ENCODE results near the gene PPAN. TPM values are rescaled to one million over a fixed set of nuclear protein-coding genes. Genes with fewer than 3 reads are reported as not detected.

Gene PPAN
- total and polyA plus RNA-seq, 4 donors = 15.0 to 61.4 (median 47.5) TPM

DNA sequence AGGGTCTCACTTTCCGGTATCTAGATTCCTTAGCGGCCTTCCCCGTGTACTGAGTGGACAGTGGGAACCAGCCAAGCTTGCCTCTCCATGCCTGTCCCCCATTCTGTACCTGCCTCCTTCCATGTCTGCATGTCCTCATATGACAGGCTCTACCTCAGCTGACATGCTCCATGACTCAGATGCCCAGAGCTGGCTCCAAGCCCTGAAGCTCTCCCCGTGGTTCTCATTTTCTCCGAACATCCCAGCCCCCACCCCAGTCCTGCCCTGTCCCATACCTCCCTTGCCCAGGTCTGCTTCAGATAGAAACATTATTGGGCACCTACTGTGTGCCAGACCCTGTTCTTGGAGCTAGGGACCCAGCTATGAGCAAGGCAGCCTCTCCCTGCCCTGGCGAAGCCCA lies 37.1 kb upstream of the PPAN start:
- TF ChIP-seq, protein P1, sequence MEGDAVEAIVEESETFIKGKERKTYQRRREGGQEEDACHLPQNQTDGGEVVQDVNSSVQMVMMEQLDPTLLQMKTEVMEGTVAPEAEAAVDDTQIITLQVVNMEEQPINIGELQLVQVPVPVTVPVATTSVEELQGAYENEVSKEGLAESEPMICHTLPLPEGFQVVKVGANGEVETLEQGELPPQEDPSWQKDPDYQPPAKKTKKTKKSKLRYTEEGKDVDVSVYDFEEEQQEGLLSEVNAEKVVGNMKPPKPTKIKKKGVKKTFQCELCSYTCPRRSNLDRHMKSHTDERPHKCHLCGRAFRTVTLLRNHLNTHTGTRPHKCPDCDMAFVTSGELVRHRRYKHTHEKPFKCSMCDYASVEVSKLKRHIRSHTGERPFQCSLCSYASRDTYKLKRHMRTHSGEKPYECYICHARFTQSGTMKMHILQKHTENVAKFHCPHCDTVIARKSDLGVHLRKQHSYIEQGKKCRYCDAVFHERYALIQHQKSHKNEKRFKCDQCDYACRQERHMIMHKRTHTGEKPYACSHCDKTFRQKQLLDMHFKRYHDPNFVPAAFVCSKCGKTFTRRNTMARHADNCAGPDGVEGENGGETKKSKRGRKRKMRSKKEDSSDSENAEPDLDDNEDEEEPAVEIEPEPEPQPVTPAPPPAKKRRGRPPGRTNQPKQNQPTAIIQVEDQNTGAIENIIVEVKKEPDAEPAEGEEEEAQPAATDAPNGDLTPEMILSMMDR (IDR thresholded peaks at IDR 0.05; ENCODE audit: control extremely low read depth, extremely low read depth) = no peak
- Histone ChIP-seq H3K36me3 (ENCODE audit: control insufficient read depth in 4 of 4, insufficient read depth in 4 of 4, low read length in 4 of 4) (no peaks in the 10 kb centered on the region), H3K9me3 (ENCODE audit: control insufficient read depth in 4 of 4, insufficient read depth in 3 of 4, low read length in 3 of 4) (peaks cover 0 to 6% (median under 1%) of the 10 kb centered on the region in 4 donors), H3K9ac (ENCODE audit: insufficient read depth in 1 of 2, low read length in 2 of 2) (no peak overlapping the region), H3K4me1 (ENCODE audit: control insufficient read depth in 5 of 5, insufficient read depth in 5 of 5, low read length in 5 of 5) (no peaks in the 10 kb centered on the region), H3K4me3 (no peak overlapping the region), H3K27ac (ENCODE audit: low read depth in 1 of 2, low read length in 1 of 2) (no peak overlapping the region), H3K27me3 (ENCODE audit: control insufficient read depth in 3 of 3, insufficient read depth in 3 of 3, low read length in 2 of 3) (peaks cover 0 to 3% (median 0%) of the 10 kb centered on the region in 3 donors)
- WGBS, 2 donors = 78 to 83% methylated on average over 6 of the region's 6 CpGs
- ATAC-seq (ENCODE audit: insufficient read depth, low FRiP score) (no peak), DNase-seq (no peak)

DNA sequence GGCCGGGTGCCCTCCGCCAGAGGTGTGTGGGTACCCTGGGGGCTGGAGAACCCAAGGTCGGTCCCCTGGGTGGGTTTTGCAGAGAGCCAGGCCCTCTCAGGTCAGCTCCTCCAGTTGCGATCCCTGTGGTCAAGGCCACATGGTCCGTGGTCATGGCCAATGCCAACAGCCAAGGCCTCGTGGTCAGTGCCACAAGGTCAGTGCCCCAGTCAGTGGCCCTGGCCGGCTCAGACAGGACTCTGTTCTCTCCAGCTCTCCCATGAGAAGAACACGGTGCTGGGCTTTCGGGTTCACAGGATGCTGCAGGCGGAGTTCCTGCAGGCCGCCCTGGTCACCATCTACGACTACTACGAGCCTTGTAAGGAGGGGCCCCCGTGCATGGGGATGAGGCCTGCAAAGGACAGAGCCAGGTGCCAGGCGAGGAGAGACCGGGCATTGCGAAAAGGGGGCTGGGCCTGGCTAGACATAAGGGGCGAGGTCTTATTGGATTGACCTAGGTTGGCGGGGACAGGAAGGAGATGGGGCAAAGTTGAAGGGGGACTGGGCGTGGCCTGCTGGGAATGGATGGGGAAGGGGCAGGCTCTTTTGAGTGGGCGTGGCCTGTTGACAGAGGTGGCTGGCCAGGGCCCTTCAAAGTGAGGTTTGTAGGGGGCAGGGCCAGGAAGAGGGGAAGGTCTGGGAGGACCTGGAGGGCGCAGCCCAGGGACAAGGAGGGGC lies 35.3 kb upstream of the PPAN start:
- DNase-seq (no peak), ATAC-seq (ENCODE audit: insufficient read depth, low FRiP score) (no peak)
- H3K4me1 ChIP-seq (ENCODE audit: control insufficient read depth in 5 of 5, insufficient read depth in 5 of 5, low read length in 5 of 5) = no peaks in the 10 kb centered on the region
- H3K36me3 ChIP-seq (ENCODE audit: control insufficient read depth in 4 of 4, insufficient read depth in 4 of 4, low read length in 4 of 4) = no peaks in the 10 kb centered on the region
- TF ChIP-seq, protein P1 (IDR thresholded peaks at IDR 0.05; ENCODE audit: control extremely low read depth, extremely low read depth) = no peak
- WGBS, 2 donors = 73 to 76% methylated on average over 22 of the region's 22 CpGs
- H3K4me3 ChIP-seq = no peak overlapping the region
- no peak overlapping the region for H3K27ac ChIP-seq (ENCODE audit: low read depth in 1 of 2, low read length in 1 of 2)
- peaks cover 0 to under 1% (median 0%) of the 10 kb centered on the region in 3 donors for H3K27me3 ChIP-seq (ENCODE audit: control insufficient read depth in 3 of 3, insufficient read depth in 3 of 3, low read length in 2 of 3)
- no peak overlapping the region for H3K9ac ChIP-seq (ENCODE audit: insufficient read depth in 1 of 2, low read length in 2 of 2)
- peaks cover 0 to 6% (median 2%) of the 10 kb centered on the region in 4 donors for H3K9me3 ChIP-seq (ENCODE audit: control insufficient read depth in 4 of 4, insufficient read depth in 3 of 4, low read length in 3 of 4)

DNA sequence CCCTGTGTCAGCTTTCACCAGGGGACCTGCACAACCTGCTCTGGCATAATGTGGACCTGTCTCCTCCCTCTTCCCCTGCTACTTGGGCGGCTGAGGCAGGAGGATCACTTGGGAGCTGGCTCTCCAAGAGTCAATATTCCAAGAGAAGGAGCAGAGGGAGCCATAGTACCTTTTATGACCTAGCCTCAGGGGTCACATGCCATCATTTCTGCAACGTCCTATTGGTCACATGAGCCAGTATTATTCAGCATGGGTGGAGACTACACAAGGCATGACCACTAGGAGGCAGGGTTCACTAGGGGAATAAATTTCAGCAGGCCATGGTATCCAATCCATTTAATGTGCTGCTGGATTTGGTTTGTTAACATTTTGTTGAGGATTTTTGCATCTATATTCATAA lies 32.0 kb upstream of the PPAN start:
- Histone ChIP-seq H3K36me3 (ENCODE audit: control insufficient read depth in 4 of 4, insufficient read depth in 4 of 4, low read length in 4 of 4) (no peaks in the 10 kb centered on the region), H3K27me3 (ENCODE audit: control insufficient read depth in 3 of 3, insufficient read depth in 3 of 3, low read length in 2 of 3) (peaks cover 0 to 5% (median 0%) of the 10 kb centered on the region in 3 donors), H3K27ac (ENCODE audit: low read depth in 1 of 2, low read length in 1 of 2) (no peak overlapping the region), H3K4me1 (ENCODE audit: control insufficient read depth in 5 of 5, insufficient read depth in 5 of 5, low read length in 5 of 5) (no peaks in the 10 kb centered on the region), H3K4me3 (no peak overlapping the region), H3K9me3 (ENCODE audit: control insufficient read depth in 4 of 4, insufficient read depth in 3 of 4, low read length in 3 of 4) (peaks cover 0 to 7% (median 2%) of the 10 kb centered on the region in 4 donors), H3K9ac (ENCODE audit: insufficient read depth in 1 of 2, low read length in 2 of 2) (no peak overlapping the region)
- WGBS, 2 donors = 56 to 65% methylated on average over 2 of the region's 2 CpGs
- ATAC-seq (ENCODE audit: insufficient read depth, low FRiP score) = no peak
- TF ChIP-seq, protein P1 (IDR thresholded peaks at IDR 0.05; ENCODE audit: control extremely low read depth, extremely low read depth) = peak; percentile 7
- no peak for DNase-seq

Measured in lung (tissue), 12 donors.